M059J (cell line): Measurements from ENCODE around the gene CLDN15. TPM values are rescaled to one million over a fixed set of nuclear protein-coding genes. Genes with fewer than 3 reads are reported as not detected.
"Not testable (repeated sequence)": the region's sequence is repeated elsewhere in the genome, so short reads cannot be mapped to it uniquely, and the experiment has no call there.

Experiments
- DNase-seq: peaks from one replicate; pipeline ENCODE4 v3.0.0-alpha.2; 2012; ENCODE audit warnings: low read depth
- total RNA-seq: library from RNA; depleted of rRNA; stranded (reverse); fragments of >200 nt; shearing (Covaris generic); gene quantifications from 2 replicates; pipeline ENCODE4 v1.2.3, GENCODE V29; 2014; rRNA removed

CLDN15 gene, protein sequence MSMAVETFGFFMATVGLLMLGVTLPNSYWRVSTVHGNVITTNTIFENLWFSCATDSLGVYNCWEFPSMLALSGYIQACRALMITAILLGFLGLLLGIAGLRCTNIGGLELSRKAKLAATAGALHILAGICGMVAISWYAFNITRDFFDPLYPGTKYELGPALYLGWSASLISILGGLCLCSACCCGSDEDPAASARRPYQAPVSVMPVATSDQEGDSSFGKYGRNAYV
- 1.7 and 3.2 TPM in 2 replicates for total RNA-seq

- no peak for DNase-seq
Measured at GRCh38 chr7:101237206-101238067, at the start of gene CLDN15. TSS of gene CLDN15 (minus strand) at chr7:101237802. CDS start at chr7:101237581, 221 bp downstream.

GRCh38 chr7:101287032-101287431 is 49.4 kb upstream of the CLDN15 start:
- no peak for DNase-seq

GRCh38 chr7:101285880-101286279 is 48.3 kb upstream of the CLDN15 start:
- DNase-seq, result not testable (repeated sequence)

GRCh38 chr7:101285171-101285570 is 47.6 kb upstream of the CLDN15 start:
- no peak for DNase-seq

GRCh38 chr7:101280912-101281311 is 43.3 kb upstream of the CLDN15 start:
- not testable (repeated sequence) for DNase-seq

- no peak for DNase-seq
Measured at GRCh38 chr7:101278461-101279292, 41.1 kb upstream of the CLDN15 start.

DNA sequence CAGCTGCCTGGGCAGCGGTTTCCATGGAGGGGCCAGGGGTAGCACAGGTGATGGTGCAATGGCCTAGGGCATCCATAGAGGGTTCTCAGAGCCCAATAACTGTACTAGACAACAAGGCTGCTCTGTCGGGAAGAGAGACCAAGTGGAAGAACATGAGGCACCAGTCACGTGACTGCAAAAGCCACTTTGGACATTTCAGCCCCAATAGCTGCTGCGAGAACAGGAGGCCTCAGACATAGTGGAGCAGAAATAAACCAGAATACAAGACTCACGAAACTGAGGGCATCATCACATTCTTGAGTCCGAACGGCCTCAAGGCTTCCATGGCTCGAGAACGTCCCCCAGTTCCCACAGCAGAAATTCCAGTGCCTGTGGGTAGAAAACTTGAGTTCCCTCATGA is 39.6 kb upstream of the CLDN15 start:
- DNase-seq, result no peak

DNA sequence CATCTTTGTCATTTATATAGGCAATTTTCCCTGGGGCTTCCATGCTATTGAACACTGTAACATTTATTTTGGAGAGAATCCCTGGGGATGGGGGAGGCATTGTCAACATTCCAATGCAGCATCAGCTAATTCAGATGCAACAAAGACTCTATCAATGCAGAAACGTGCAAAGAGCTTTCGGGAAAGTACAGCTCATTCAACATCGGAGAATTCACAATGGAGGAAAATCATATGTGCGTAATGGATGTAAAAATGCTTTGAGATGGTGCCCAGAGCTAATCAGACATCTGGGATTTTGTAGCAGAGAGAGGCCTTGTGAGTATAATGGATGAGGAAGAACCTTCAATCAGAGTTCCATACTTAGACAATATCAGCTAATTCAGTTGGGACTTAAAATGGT is 35.6 kb upstream of the CLDN15 start:
- DNase-seq, result no peak

- no peak for DNase-seq
Measured at GRCh38 chr7:101271021-101271420, 33.4 kb upstream of the CLDN15 start.

DNA sequence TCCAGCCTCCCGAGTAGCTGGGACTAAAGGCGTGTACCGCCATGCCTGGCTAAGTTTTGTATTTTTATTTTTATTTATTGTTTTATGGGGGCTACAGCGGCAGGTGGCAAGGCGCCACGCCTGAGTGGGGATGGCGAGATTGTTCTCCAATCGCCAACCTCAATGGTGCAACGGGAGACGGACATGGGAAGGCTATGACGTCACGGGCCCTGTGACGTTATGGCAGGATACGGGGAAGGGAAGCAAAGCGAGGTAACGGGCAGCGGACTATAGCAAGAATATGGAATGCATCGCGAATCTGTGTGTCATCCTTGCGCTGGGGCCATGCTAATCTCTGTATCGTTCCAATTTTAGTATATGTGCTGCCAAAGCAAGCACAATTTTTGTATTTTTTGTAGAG is 32.1 kb upstream of the CLDN15 start:
- DNase-seq, result no peak

- no peak for DNase-seq
Measured at GRCh38 chr7:101265622-101266516, 28.3 kb upstream of the CLDN15 start.

DNA sequence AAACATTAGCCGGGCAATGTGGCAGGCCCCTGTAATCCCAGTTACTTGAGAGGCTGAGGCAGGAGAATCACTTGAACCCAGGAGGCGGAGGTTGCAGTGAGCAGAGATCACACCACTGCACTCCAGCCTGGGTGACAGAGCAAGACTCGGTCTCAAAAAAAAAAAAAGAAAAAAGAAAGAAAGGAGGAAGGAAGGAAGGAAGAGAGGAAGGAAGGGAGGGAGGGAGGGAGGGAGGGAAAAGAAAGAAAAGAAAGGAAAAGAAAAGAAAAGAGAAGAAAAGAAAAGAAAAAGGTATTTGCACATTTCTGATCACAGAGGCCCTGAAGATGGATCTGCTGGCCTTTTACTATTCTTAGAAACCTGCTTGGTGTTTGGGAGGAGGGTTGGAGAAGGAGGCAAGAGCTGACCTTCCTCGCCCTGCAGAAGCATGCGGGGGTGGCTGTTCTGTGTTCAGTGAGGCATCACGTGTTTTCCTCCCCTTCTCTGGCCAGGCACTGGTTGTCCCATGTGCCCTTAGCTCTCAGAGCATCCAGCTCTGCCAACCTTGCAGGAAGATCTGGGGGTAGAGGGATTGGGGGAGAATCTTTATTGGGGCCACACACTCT is 26.6 kb upstream of the CLDN15 start:
- DNase-seq, result not testable (repeated sequence)

DNA sequence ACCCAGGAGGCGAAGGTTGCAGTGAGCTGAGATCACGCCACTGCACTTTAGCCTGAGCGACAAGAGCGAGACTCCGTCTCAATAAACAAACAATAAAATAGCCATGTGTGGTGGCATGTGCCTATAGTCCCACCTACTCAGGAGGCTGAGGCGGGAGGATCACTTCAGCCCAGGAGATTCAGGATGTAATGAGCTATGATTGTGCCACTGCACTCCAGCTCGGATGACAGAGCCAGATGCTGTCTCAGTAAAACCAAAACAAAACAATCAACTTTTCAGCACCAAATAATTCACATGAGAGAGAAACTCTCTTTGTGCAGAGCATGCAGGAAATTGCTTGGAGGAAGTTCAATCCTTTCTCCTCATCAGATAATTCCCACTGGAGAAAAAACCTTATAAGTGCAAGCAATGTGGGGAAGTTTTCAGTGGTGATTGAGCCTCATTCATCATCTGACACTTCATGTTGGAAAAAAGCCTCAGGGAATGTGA is 20.7 kb upstream of the CLDN15 start:
- peak; percentile 33 for DNase-seq

DNA sequence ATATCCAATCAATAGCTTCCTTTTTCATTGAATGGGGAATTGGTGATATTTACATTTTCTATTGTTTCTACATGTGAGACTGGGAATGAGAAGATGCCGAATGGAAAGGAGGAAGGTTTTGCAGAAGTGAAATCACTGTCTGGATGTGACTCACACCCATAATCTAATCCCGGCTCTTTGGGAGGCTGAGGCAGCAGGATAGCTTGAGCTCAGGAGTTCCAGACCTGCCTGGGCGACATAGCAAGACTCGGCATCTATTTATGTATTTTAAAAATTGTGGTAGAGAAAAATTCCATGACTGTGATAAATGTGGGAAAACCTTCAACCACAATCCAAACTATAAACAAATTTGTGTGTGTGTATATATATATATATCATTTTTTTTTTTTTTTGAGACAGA is 18.2 kb upstream of the CLDN15 start:
- peak; percentile 28 for DNase-seq

DNA sequence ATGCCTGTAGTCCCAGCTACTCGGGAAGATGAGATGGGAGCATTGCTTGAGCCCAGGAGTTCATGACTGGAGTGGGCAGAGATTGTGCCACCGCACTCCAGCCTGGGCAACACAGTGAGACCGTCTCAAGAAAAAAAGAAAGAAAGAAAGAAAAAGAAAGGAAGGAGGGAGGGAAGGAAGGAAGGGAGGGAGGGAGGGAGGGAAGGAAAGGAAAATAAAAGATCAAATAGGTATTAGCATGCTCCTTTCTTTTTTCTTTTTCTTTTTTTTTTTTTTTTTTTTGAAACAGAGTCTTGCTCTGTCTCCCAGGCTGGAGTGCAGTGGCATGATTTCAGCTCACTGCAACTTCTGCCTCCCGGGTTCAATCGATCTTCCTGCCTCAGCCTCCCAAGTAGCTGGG is 15.6 kb upstream of the CLDN15 start:
- DNase-seq, result not testable (repeated sequence)

- peak; percentile 98 for DNase-seq
Measured at GRCh38 chr7:101251871-101252659, 14.5 kb upstream of the CLDN15 start.

GRCh38 chr7:101250324-101250723 is 12.7 kb upstream of the CLDN15 start:
- DNase-seq, result no peak

- DNase-seq, result no peak
Measured at GRCh38 chr7:101248276-101248675, 10.7 kb upstream of the CLDN15 start.

DNA sequence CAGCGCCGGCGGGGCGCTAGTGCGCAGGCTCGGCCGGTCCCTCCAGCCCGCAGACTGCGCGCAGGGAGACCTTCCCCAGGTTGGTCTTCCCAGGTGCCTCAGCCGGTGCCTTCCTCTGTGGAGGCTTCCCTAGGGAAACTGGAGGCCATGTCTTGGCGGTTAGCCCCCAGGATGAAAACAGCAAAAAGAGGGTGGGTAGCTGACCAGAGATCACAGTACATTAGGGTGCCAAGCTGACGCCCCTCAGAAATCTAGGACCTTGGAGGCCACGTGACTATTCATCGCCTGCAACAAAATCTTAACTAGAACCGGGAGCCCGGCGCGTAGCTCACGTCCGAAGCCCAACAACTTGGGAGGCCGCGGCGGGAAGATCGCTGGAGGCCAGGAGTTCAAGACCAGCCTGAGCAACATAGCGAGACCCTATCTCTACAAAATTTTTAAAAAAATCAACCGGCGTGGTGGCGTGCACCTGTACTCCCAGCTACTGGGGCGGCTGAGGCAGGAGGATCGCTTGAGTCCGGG is 7.6 kb upstream of the CLDN15 start:
- no peak for DNase-seq
